Measurements from ENCODE around the gene MIER2.

DNA sequence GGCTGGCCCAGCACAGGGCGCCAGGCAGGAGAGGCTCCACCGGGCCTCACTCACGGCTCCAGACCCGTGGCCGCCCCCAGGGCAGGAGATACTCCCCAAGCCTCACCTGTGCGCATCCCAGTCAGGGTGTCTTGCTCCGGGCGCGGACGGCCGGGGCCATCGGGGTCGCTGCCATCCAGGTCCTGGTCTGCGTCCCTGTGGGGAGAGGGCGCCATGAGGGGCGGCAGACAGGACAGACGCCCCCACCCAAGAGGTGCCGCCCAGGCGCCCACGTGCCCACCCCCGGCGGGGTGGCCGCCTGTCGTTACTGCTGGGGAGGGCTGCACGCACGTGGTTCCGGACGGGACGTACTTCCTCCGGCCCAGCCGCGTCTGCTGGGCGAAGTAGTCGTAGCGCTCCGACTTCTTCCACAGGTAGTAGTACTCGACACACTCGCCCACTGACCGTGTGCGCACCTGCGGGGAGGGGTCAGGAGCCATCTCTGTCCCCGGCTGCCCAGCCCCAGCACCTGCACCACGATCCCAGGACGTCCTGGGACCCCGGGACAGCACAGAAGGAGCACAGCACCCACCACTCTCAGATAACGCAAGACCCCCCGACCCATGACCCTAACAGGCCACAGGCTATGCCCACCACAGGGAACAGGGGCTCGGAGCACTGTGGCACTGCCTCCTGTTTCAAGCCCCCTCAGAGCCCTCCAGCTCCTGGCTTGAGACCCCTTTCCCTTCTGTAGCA lies 36.0 kb downstream of the MIER2 start:
- TF ChIP-seq, protein P1, sequence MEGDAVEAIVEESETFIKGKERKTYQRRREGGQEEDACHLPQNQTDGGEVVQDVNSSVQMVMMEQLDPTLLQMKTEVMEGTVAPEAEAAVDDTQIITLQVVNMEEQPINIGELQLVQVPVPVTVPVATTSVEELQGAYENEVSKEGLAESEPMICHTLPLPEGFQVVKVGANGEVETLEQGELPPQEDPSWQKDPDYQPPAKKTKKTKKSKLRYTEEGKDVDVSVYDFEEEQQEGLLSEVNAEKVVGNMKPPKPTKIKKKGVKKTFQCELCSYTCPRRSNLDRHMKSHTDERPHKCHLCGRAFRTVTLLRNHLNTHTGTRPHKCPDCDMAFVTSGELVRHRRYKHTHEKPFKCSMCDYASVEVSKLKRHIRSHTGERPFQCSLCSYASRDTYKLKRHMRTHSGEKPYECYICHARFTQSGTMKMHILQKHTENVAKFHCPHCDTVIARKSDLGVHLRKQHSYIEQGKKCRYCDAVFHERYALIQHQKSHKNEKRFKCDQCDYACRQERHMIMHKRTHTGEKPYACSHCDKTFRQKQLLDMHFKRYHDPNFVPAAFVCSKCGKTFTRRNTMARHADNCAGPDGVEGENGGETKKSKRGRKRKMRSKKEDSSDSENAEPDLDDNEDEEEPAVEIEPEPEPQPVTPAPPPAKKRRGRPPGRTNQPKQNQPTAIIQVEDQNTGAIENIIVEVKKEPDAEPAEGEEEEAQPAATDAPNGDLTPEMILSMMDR (IDR thresholded peaks at IDR 0.05; ENCODE audit: insufficient read depth, low read length) = no peak
- TF ChIP-seq POLR2AphosphoS5 (IDR thresholded peaks at IDR 0.05; ENCODE audit: low read depth) (no peak), GABPA (IDR thresholded peaks at IDR 0.05; ENCODE audit: low read depth) (no peak)
